Right cardiac atrium (tissue), 5 donors: Measurements from ENCODE around the gene PDK4. TPM values are rescaled to one million over a fixed set of nuclear protein-coding genes. Genes with fewer than 3 reads are reported as not detected.

Experiments
- ATAC-seq, 2 donors: fragments of 200-7000 bp; cut with Tn5 transposase; one replicate each; pipeline versions ENCODE4 v1.8.0 to v1.9.1; 2020; ENCODE audit warnings: moderate library complexity in 2 of 2, mild to moderate bottlenecking in 1 of 2
- DNase-seq, 3 donors: peaks; one replicate each; pipeline ENCODE4 v3.0.0-alpha.2; 2020
- H3K27ac ChIP-seq: one replicate; pipeline ENCODE4 v1.5.1; 2013; ENCODE audit warnings: mild to moderate bottlenecking, low read length, control low read depth, moderate library complexity
- H3K27me3 ChIP-seq: one replicate; pipeline ENCODE4 v1.6.1; 2013; ENCODE audit not compliant: control insufficient read depth, insufficient read depth
- H3K4me1 ChIP-seq: one replicate; pipeline ENCODE4 v1.6.1; 2013; ENCODE audit warnings: low read length; ENCODE audit not compliant: control insufficient read depth, insufficient read depth
- H3K4me3 ChIP-seq: one replicate; pipeline ENCODE4 v1.5.1; 2013; ENCODE audit warnings: low read length, control low read depth
- H3K9me3 ChIP-seq: one replicate; pipeline ENCODE4 v1.6.1; 2013; ENCODE audit warnings: low read length; ENCODE audit not compliant: control insufficient read depth
- WGBS: extraction: QIAGEN DNeasy Blood & Tissue Kit; methylation state at CpG from one replicate; pipeline ENCODE4 v1.1.7; 2013; 5-methylcytosine and 5-hydroxymethylcytosine counted together
- intact Hi-C, 4 donors: fragments of 100-400 bp; cut with DNase I; formaldehyde crosslinking; loops; one replicate each; pipeline versions ENCODE4 v1.11.0 to v1.14.0; 2022 to 2023
- polyA plus RNA-seq: library from polyadenylated mRNA; stranded (reverse); fragments of 200-250 nt; gene quantifications from one replicate; pipeline ENCODE4 v1.2.3, GENCODE V29; 2013
- total RNA-seq, 4 donors: library from RNA; stranded (reverse); fragmentation: NEBNext Ultra II Directional; extraction: Animal tissue kit (Norgen Biotek cat#: 25700); gene quantifications; one replicate each; pipeline ENCODE4 v1.2.1, GENCODE V29; 2021
- donor health status: healthy with polysubstance abuse.
- donor health status: DM: no; HTN: yes; CAD: no.
- donor health status: DM: no; HTN: no; CAD: no.
- donor health status: DM: no; HTN: yes; CAD: no; lungs with severe emphysema.
- donor health status: DM: yes; HTN: yes; CAD: no.

Gene PDK4
- total and polyA plus RNA-seq, 5 donors = 53.0 to 842 (median 121) TPM

- H3K4me1 ChIP-seq = peaks cover 3% of the 10 kb centered on the region
- no peaks in the 10 kb centered on the region for H3K27me3 ChIP-seq
- DNase-seq (no peak), ATAC-seq (no peak)
- peak overlapping the region; percentile 68 for H3K27ac ChIP-seq
- H3K9me3 ChIP-seq = no peaks in the 10 kb centered on the region
- 100% methylated on average over 1 of the region's 1 CpG for WGBS
- peak overlapping the region; percentile 36 for H3K4me3 ChIP-seq
- intact Hi-C loops = loop anchor here in 3 of 4 donors (5.0 to 10.0 kb wide), 3 partner anchors 37 to 95 kb away; no protein-coding TSS in a partner anchor
Measured at GRCh38 chr7:95589766-95590165, 6.5 kb downstream of the PDK4 start.

GRCh38 chr7:95589031-95589430, 7.3 kb downstream of the PDK4 start:
- intact Hi-C loops = loop anchor here in 1 of 4 donors (5.0 kb wide), 1 partner anchor 37 kb away; no protein-coding TSS in a partner anchor
- peak in 1 of 2 donors; percentile 9 for ATAC-seq
- Histone ChIP-seq H3K27ac (peak overlapping the region; percentile 41), H3K4me3 (peak overlapping the region; percentile 36), H3K4me1 (peaks cover 3% of the 10 kb centered on the region), H3K9me3 (no peaks in the 10 kb centered on the region), H3K27me3 (no peaks in the 10 kb centered on the region)
- no peak for DNase-seq

- ATAC-seq (no peak), DNase-seq (no peak)
- H3K27ac ChIP-seq = no peak overlapping the region
- intact Hi-C loops = loop anchor here in 1 of 4 donors (5.0 kb wide), 1 partner anchor 35 kb away; no protein-coding TSS in a partner anchor
- 66% methylated on average over 3 of the region's 3 CpGs for WGBS
- H3K4me3 ChIP-seq = peak overlapping the region; percentile 4
- H3K27me3 ChIP-seq = no peaks in the 10 kb centered on the region
- H3K9me3 ChIP-seq = no peaks in the 10 kb centered on the region
- H3K4me1 ChIP-seq = peaks cover 3% of the 10 kb centered on the region
Measured at GRCh38 chr7:95586951-95587301, 9.4 kb downstream of the PDK4 start.

GRCh38 chr7:95585426-95585789, 10.9 kb downstream of the PDK4 start:
- ATAC-seq = no peak
- Histone ChIP-seq H3K27ac (peak overlapping the region; percentile 32), H3K27me3 (no peaks in the 10 kb centered on the region), H3K4me1 (peaks cover 3% of the 10 kb centered on the region), H3K9me3 (no peaks in the 10 kb centered on the region), H3K4me3 (no peak overlapping the region)
- DNase-seq = no peak
- WGBS = 60% methylated on average over 3 of the region's 3 CpGs
- intact Hi-C loops = loop anchor here in 1 of 4 donors (5.0 kb wide), 1 partner anchor 33 kb away; no protein-coding TSS in a partner anchor

- no peak overlapping the region for H3K4me3 ChIP-seq
- intact Hi-C loops = loop anchor here in 1 of 4 donors (5.0 kb wide), 1 partner anchor 33 kb away; no protein-coding TSS in a partner anchor
- H3K27me3 ChIP-seq = no peaks in the 10 kb centered on the region
- ATAC-seq (no peak), DNase-seq (no peak)
- WGBS = 83% methylated on average over 1 of the region's 1 CpG
- no peak overlapping the region for H3K27ac ChIP-seq
- peaks cover 3% of the 10 kb centered on the region for H3K4me1 ChIP-seq
- no peaks in the 10 kb centered on the region for H3K9me3 ChIP-seq
Measured at GRCh38 chr7:95584769-95585425, 11.4 kb downstream of the PDK4 start.

- no peak overlapping the region for H3K27ac ChIP-seq
- H3K4me1 ChIP-seq = peaks cover 3% of the 10 kb centered on the region
- no peaks in the 10 kb centered on the region for H3K27me3 ChIP-seq
- DNase-seq = no peak
- 32% methylated on average over 3 of the region's 3 CpGs for WGBS
- H3K9me3 ChIP-seq = no peaks in the 10 kb centered on the region
- ATAC-seq = no peak
- no peak overlapping the region for H3K4me3 ChIP-seq
- intact Hi-C loops = no loop called here
Measured at GRCh38 chr7:95583834-95584621, 12.3 kb downstream of the PDK4 start.

- Histone ChIP-seq H3K4me1 (peaks cover 2% of the 10 kb centered on the region), H3K27ac (no peak overlapping the region), H3K9me3 (no peaks in the 10 kb centered on the region), H3K4me3 (no peak overlapping the region), H3K27me3 (no peaks in the 10 kb centered on the region)
- 91% methylated on average over 4 of the region's 4 CpGs for WGBS
- DNase-seq (no peak), ATAC-seq (peak; percentile 59 to 65)
- intact Hi-C loops = no loop called here
Measured at GRCh38 chr7:95582578-95583293, 13.6 kb downstream of the PDK4 start.

GRCh38 chr7:95581467-95581866, 14.8 kb downstream of the PDK4 start:
- ATAC-seq = no peak
- no peaks in the 10 kb centered on the region for H3K4me1 ChIP-seq
- no peaks in the 10 kb centered on the region for H3K9me3 ChIP-seq
- intact Hi-C loops = no loop called here
- no peaks in the 10 kb centered on the region for H3K27me3 ChIP-seq
- H3K4me3 ChIP-seq = no peak overlapping the region
- no peak overlapping the region for H3K27ac ChIP-seq
- 56% methylated on average over 3 of the region's 3 CpGs for WGBS
- DNase-seq = no peak

- H3K4me1 ChIP-seq = no peaks in the 10 kb centered on the region
- no peaks in the 10 kb centered on the region for H3K9me3 ChIP-seq
- intact Hi-C loops = no loop called here
- no peak overlapping the region for H3K27ac ChIP-seq
- 96% methylated on average over 7 of the region's 7 CpGs for WGBS
- ATAC-seq (no peak), DNase-seq (no peak)
- no peaks in the 10 kb centered on the region for H3K27me3 ChIP-seq
- no peak overlapping the region for H3K4me3 ChIP-seq
Measured at GRCh38 chr7:95579318-95579717, 17.0 kb downstream of the PDK4 start.

GRCh38 chr7:95578299-95578855, 17.9 kb downstream of the PDK4 start:
- intact Hi-C loops = no loop called here
- DNase-seq = no peak
- Histone ChIP-seq H3K27me3 (no peaks in the 10 kb centered on the region), H3K4me3 (no peak overlapping the region), H3K9me3 (no peaks in the 10 kb centered on the region), H3K4me1 (no peaks in the 10 kb centered on the region), H3K27ac (no peak overlapping the region)
- 73% methylated on average over 3 of the region's 3 CpGs for WGBS
- no peak for ATAC-seq

GRCh38 chr7:95577137-95577536, 19.2 kb downstream of the PDK4 start:
- 74% methylated on average over 5 of the region's 5 CpGs for WGBS
- Histone ChIP-seq H3K27me3 (no peaks in the 10 kb centered on the region), H3K27ac (no peak overlapping the region), H3K4me3 (no peak overlapping the region), H3K4me1 (no peaks in the 10 kb centered on the region), H3K9me3 (no peaks in the 10 kb centered on the region)
- no peak for ATAC-seq
- DNase-seq = no peak
- intact Hi-C loops = no loop called here
